Esophagus muscularis mucosa (tissue), 3 donors: ENCODE results near the gene CUL4B.

Source experiments
- CTCF ChIP-seq, 3 experiments: fragments of 200-600 bp in 2 of 3; fragments of 450-650 bp in 1 of 3; sonication (generic) in 2 of 3; IDR thresholded peaks; one replicate each; pipeline ENCODE4 v1.5.1; 2017 to 2019; ENCODE audit warnings: antibody characterized with exemption in 3 of 3, mild to moderate bottlenecking in 2 of 3, moderate library complexity in 1 of 3
- POLR2A ChIP-seq: fragments of 450-650 bp; IDR thresholded peaks from one replicate; pipeline ENCODE4 v1.6.1; 2017; ENCODE audit warnings: antibody characterized with exemption, moderate library complexity, mild to moderate bottlenecking, low read depth
- POLR2AphosphoS5 ChIP-seq, 2 donors: sonication (generic); formaldehyde crosslinking; IDR thresholded peaks; one replicate each; pipeline ENCODE4 v1.6.1; 2017; ENCODE audit warnings: antibody characterized with exemption in 2 of 2

- TF ChIP-seq CTCF (IDR thresholded peaks at IDR 0.05), result no peak
- no peak for TF ChIP-seq POLR2A
- no peak for TF ChIP-seq POLR2AphosphoS5 (IDR thresholded peaks at IDR 0.05)
These were observed 24.9 kb upstream of the CUL4B start for GRCh38 chrX:120585702-120586101.
